GM10248 (cell line): ENCODE data around the gene RASGRP3.

Experiments used
- CTCF ChIA-PET: fragments of 300-600 bp; sonication (Branson Sonifier 250); formaldehyde crosslinking; extraction: SDS; loops from one replicate; lab custom pipeline; 2021; ENCODE audit warnings: antibody characterized with exemption; lab: Yijun Ruan, JAX
- POLR2A ChIA-PET: fragments of 350-650 bp; sonication (Branson Sonifier 250); formaldehyde crosslinking; extraction: SDS; loops from one replicate; lab custom pipeline; 2020; ENCODE audit warnings: antibody characterized with exemption; lab: Yijun Ruan, JAX
- DNase-seq: peaks from one replicate; pipeline ENCODE4 v3.0.0; 2012; ENCODE audit errors: extremely low spot score
- TF ChIP-seq, protein P1 (sequence below): IDR thresholded peaks from 2 replicates; pipeline ENCODE4 v1.5.1; 2012; ENCODE audit warnings: mild to moderate bottlenecking, low read depth; ENCODE audit errors: extremely low read depth, missing control alignments, control extremely low read depth

The RASGRP3 gene

DNA sequence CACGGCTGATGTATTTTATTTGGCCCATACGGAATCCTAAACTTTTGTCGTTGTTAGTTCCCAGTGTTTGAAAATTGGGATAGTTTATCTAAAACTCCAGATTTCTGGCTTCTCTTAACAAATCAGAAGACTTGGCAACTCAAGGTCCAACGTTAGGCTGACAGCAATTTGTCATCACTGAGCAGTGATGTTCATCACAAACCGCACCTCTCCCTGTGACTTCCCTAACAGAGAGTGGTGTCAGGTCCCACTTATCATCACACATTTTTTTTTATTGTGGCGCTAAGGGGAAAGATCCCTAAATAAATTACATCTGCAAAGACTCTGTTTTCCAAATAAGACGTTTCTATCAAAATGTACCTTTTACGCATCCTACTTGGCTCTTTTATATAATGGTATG lies 55.7 kb downstream of the RASGRP3 start:
- DNase-seq = no peak
- POLR2A ChIA-PET = no interaction called here
- TF ChIP-seq, protein P1, sequence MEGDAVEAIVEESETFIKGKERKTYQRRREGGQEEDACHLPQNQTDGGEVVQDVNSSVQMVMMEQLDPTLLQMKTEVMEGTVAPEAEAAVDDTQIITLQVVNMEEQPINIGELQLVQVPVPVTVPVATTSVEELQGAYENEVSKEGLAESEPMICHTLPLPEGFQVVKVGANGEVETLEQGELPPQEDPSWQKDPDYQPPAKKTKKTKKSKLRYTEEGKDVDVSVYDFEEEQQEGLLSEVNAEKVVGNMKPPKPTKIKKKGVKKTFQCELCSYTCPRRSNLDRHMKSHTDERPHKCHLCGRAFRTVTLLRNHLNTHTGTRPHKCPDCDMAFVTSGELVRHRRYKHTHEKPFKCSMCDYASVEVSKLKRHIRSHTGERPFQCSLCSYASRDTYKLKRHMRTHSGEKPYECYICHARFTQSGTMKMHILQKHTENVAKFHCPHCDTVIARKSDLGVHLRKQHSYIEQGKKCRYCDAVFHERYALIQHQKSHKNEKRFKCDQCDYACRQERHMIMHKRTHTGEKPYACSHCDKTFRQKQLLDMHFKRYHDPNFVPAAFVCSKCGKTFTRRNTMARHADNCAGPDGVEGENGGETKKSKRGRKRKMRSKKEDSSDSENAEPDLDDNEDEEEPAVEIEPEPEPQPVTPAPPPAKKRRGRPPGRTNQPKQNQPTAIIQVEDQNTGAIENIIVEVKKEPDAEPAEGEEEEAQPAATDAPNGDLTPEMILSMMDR = no peak
- CTCF ChIA-PET = no interaction called here

DNA sequence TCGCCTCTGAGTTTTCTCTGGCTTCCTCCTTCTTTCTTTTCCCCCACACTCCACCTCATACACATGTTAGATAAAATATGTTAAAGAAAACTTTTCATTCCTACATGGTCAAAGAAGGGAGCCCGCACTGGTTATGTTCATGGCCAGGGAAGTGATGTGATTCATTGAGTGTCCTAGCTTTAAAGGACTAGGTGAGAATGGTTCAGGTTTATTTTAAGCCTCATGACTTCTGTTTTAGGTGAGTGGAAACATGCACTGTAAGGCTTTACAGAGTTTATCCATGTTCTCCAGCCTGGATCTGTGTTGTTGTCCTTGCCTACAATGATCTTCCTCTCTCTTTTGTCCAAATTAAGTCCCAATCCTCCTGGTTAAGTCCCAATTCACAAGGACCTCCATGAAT lies 56.5 kb downstream of the RASGRP3 start:
- no peak for DNase-seq
- CTCF ChIA-PET = interaction anchor here (1.0 kb wide), 1 partner anchor 57 kb away, joined by 3 read pairs; no protein-coding TSS in a partner anchor
- POLR2A ChIA-PET = no interaction called here
- TF ChIP-seq, protein P1 = no peak

DNA sequence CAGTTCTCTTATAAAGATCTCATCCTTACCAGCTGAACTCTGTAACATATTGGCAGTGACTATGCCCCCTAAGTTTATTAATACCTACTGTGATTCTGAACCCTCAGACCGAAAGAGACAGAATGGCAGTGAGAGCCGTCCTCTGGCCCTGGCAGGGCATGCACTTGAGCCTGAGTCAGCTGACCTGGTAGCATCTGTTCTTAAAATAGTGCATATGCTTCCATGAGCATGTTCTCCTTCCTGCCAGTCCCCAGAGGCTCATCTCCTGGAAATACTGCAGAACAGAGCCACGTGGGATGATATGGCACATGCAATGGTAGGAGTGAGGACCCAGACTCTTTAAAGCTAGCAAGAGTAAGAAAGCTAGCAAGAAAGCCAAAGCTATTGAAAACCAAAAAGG lies 59.0 kb downstream of the RASGRP3 start:
- DNase-seq = no peak
- POLR2A ChIA-PET = no interaction called here
- TF ChIP-seq, protein P1 = no peak
- CTCF ChIA-PET = interaction anchor here (0.8 to 2.4 kb wide), 4 partner anchors 15 to 59 kb away, joined by 3 to 6 read pairs (median 4); no protein-coding TSS in a partner anchor

DNA sequence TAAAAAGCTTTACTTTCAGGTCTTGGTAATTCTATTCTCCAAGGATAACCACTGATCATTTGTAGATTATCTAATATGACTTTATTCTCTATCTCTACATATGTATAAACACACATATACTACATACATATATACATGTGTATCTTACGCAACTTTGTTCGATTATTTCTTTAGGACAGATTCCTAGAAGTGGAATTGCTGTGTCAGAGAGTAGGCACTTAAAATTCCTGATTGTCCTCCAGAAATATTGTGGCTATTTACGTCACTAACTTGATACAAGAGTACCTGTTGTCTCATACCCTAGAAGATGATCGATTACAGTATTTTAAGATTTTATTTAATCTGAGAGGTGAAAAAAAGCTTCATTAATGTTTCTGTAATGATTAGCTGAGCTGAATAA lies 64.8 kb downstream of the RASGRP3 start:
- TF ChIP-seq, protein P1 = no peak
- ChIA-PET POLR2A (interaction anchor here (0.6 to 0.8 kb wide), 2 partner anchors 32 to 1641 kb away, joined by 4 to 17 read pairs; no protein-coding TSS in a partner anchor), CTCF (interaction anchor here (1.0 to 1.4 kb wide), 2 partner anchors 19 to 20 kb away, joined by 3 read pairs; no protein-coding TSS in a partner anchor)
- DNase-seq = no peak

DNA sequence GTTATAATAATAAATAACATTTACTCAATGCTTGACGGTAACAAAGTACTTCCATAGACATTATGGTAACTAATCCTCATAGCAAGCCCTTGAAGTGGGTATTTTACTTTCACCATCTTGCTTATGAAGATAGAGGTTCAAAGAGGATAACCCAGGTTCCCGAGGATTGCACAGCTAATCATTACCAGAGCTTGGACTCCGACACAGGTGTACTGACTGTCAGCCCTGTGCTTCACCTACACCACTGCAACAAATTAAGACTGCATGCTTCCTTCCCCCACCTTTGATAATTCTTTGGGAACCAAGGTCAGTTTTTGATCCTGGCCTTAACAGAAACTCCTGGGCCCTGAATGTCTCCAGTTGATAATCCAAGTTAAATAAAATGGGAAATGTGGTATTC lies 73.8 kb downstream of the RASGRP3 start:
- ChIA-PET CTCF (interaction anchor here (1.3 to 1.7 kb wide), 5 partner anchors 12 to 49 kb away, joined by 3 to 6 read pairs (median 5); partner anchors contain the start of gene FAM98A), POLR2A (no interaction called here)
- TF ChIP-seq, protein P1 = no peak
- DNase-seq = no peak

DNA sequence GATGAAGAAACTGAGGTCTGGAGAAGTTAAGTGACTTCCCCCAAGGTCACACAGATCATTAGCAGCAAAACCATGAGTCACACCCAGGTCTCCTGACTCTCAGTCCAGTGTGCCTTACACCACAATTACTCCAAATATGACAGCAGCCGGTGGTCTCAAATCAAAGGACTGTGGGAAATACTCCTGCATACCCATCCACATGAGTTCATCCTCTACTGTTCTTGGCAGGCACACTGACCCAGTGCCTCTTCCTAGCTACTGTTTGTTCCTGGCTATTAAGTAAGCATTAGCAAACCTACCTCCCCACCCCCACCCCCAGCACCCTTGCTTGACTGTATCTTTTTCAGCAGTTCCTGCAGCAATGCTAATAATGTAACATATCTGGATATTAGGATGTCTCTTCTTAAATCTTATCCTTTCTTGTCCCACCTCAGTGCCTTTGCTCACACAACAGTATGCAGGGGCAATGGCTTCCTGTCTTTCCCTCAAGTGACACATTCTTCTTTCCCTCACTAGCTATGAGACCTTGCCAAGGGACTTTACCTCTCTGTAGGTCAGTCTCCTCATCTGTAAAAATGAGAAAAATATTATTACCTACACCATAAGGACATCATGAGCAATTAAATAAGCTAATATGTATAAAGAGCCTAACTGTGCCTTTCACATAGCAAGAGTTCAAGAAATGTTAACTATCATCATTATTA lies 76.5 kb downstream of the RASGRP3 start:
- no peak for DNase-seq
- CTCF ChIA-PET = interaction anchor here (1.3 to 2.0 kb wide), 2 partner anchors 10 to 33 kb away, joined by 3 to 7 read pairs; no protein-coding TSS in a partner anchor
- TF ChIP-seq, protein P1 = no peak
- POLR2A ChIA-PET = no interaction called here
